GM23338 (cell line): Measurements from ENCODE around the gene PCBP3.

Experiments used
- CTCF ChIP-seq, 2 experiments: fragments of 200-600 bp in 1 of 2; sonication (generic) in 1 of 2; conservative IDR thresholded peaks; 2 replicates each; pipeline versions ENCODE4 v1.5.1 to v1.6.1; 2016 to 2017; ENCODE audit warnings: antibody characterized with exemption in 2 of 2, low read depth in 2 of 2, mild to moderate bottlenecking in 2 of 2, moderate library complexity in 1 of 2
- EZH2 ChIP-seq: fragments of 200-600 bp; sonication (generic); IDR thresholded peaks from one replicate; pipeline ENCODE4 v1.8.0; 2017; ENCODE audit warnings: antibody characterized with exemption, mild to moderate bottlenecking, low read depth; ENCODE audit not compliant: unreplicated experiment
- EZH2phosphoT487 ChIP-seq: fragments of 200-600 bp; sonication (generic); IDR thresholded peaks from one replicate; pipeline ENCODE4 v1.8.1; 2018; ENCODE audit warnings: antibody characterized with exemption; ENCODE audit not compliant: unreplicated experiment
- POLR2AphosphoS5 ChIP-seq: IDR thresholded peaks from 2 replicates; pipeline ENCODE4 v1.6.1; 2016; ENCODE audit warnings: antibody characterized with exemption, low read depth
- REST ChIP-seq: IDR thresholded peaks from one replicate; pipeline ENCODE4 v1.6.1; 2018; ENCODE audit warnings: antibody characterized with exemption; ENCODE audit not compliant: unreplicated experiment
- ZNF331 ChIP-seq: fragments of 250-450 bp; sonication (Bioruptor Pico); IDR thresholded peaks from 2 replicates; pipeline ENCODE4 v1.5.0; 2020; ENCODE audit warnings: low read depth, mild to moderate bottlenecking, moderate library complexity

- TF ChIP-seq POLR2AphosphoS5, result no peak
- no peak for TF ChIP-seq EZH2phosphoT487
- TF ChIP-seq ZNF331 (CRISPR knock-in tag), result no peak
- TF ChIP-seq CTCF (conservative IDR thresholded peaks at IDR 0.05; ENCODE audit: low read depth in 2 of 2), result no peak
- TF ChIP-seq EZH2, result no peak
- no peak for TF ChIP-seq REST
These were observed 96.5 kb downstream of the PCBP3 start for GRCh38 chr21:45740088-45740440.
